ENCODE data around the gene CD48. TPM values are rescaled to one million over a fixed set of nuclear protein-coding genes. Genes with fewer than 3 reads are reported as not detected.
A peak's percentile ranks its signal among the peaks of the same experiment; 100 is the strongest.

Gene CD48
- polyA plus RNA-seq, 1 donor from 2014 or later = 129 TPM

DNA sequence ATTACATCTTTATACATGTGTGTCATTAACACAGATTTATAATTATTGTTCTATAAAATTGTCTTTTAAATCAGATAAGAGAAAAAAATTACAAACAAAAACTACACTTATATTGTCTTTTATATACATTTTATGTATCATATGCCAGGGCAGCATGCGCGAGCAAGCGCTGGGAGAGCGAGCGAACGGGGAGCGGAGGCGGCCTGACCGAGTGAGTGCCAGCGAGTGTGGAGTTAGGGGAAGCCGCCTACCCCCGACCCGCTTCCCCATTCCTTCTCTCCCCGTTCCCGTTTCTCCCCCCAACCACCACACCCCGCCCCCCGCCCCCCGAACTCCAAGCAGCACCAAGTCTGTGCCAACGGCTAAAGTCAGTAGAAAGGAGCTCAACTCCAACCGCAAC lies 41.8 kb downstream of the CD48 start:
- Mint-ChIP-seq H3K36me3 (peaks cover 8% of the 10 kb centered on the region), H3K9me3 (peaks cover 2 to 3% (median 2%) of the 10 kb centered on the region in 3 donors), H3K4me1 (peaks cover 33 to 39% (median 34%) of the 10 kb centered on the region in 3 donors), H3K27me3 (no peaks in the 10 kb centered on the region), H3K4me3 (no peak overlapping the region), H3K27ac (no peak overlapping the region)

DNA sequence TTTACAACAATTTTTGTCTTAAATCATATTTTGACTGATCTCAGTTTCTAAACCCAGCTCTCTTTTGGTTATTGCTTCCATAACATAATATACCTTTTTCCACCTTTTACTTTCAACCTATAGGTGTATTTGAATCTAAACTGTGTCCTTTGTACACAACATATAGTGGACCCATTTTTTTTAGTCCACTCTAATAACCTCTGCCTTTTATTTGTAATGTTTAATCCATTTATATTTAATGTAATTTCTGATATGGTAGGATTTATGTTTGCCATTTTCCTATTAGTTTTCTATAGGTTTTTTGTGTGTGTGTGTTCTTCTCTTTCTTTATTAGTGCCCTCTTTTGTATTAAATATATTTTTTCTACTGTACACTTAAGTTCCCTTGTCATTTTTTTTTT lies 42.3 kb downstream of the CD48 start:
- H3K27me3 Mint-ChIP-seq = no peaks in the 10 kb centered on the region
- H3K27ac Mint-ChIP-seq = no peak overlapping the region
- peaks cover 8% of the 10 kb centered on the region for H3K36me3 Mint-ChIP-seq
- H3K4me1 Mint-ChIP-seq = peaks cover 37 to 45% (median 38%) of the 10 kb centered on the region in 3 donors
- no peak overlapping the region for H3K4me3 Mint-ChIP-seq
- H3K9me3 Mint-ChIP-seq = peaks cover 2 to 3% (median 2%) of the 10 kb centered on the region in 3 donors

DNA sequence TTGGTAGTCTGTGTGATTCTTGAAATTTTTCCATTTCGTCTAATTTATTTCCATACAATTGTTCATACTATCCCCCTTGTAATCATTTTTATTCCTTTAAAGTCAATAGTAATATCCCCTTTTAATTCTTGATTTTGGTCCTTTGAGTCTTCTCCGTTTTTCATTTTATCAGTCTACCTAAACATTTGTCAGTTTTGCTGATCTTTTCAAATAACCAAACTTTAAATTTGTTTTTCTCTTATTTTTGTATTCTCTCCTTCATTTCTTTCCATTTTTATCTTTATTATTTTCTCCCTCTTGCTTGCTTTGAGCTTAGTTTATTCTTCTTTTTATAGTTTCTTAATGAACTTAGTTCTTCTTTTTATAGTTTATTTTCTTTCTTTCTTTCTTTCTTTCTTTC lies 43.7 kb downstream of the CD48 start:
- Mint-ChIP-seq H3K4me3 (peak overlapping the region in 1 of 4 donors; percentile 30), H3K36me3 (peaks cover 8% of the 10 kb centered on the region), H3K27me3 (no peaks in the 10 kb centered on the region), H3K27ac (no peak overlapping the region), H3K9me3 (peaks cover 2 to 3% (median 2%) of the 10 kb centered on the region in 3 donors), H3K4me1 (peaks cover 47 to 57% (median 51%) of the 10 kb centered on the region in 3 donors)

DNA sequence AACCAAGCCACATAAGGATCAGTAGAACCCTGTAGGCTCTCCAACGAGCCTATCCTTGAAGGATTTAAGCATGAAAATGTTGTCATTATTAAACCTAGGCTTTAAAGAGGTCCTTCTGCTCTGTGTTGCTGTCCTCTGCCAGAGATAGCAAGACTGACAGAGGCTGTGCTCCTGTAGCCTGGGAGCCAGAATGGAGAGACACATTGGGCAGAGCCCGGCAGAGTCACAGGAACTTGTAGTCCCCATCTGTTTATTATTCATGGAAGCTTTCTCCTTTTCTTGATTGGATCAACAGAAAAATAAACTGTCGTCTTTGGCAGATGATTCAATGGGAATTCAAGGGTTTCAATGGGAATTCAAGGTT lies 45.6 kb downstream of the CD48 start:
- Mint-ChIP-seq H3K36me3 (peaks cover 8% of the 10 kb centered on the region), H3K27me3 (no peaks in the 10 kb centered on the region), H3K27ac (peak overlapping the region in 1 of 3 donors; percentile 66), H3K4me1 (peaks cover 53 to 59% (median 56%) of the 10 kb centered on the region in 3 donors), H3K4me3 (peak overlapping the region in 2 of 4 donors; percentile 80 to 91), H3K9me3 (peaks cover 2 to 3% (median 2%) of the 10 kb centered on the region in 3 donors)

DNA sequence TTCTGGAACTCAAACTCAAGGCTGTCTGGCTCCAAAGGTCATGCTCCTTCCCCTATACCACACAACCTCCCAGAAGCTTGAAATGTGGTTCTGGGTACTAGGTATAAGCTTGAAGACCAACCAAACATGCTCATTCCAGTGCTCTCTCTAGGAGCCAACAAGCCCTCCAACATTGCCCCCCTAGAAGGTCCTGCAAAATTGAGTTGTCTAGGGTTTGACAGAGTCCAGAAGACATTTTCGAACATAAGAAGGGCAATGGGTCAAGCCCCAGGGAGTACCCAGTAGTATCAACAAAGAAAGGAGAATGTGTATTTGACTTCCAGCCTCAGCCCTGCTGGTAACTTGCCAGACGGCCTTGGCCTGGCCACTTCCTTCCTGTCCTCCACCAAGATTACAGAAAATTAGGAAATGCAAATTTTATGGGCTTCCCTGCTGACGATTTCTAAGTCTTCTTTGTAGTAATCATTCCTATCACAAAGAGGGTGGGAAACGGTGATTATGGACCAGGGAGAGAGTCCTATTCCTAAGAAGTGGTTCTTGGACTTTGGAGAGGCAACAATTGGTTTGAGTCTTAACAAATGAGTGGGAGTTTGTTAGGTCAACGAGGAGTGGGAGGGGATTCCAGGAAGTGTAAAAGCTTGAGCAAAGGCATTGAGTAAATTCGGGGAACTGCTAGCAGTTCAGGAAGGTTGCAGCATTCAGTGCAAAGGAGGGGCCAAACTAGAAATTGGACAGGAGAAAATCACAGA lies 46.1 kb downstream of the CD48 start:
- peak overlapping the region in 2 of 4 donors; percentile 89 to 91 for H3K4me3 Mint-ChIP-seq
- H3K36me3 Mint-ChIP-seq = peaks cover 8% of the 10 kb centered on the region
- H3K27ac Mint-ChIP-seq = peak overlapping the region; percentile 55 to 86 (median 66)
- H3K9me3 Mint-ChIP-seq = peaks cover 2 to 3% (median 2%) of the 10 kb centered on the region in 3 donors
- H3K4me1 Mint-ChIP-seq = peaks cover 49 to 53% (median 52%) of the 10 kb centered on the region in 3 donors
- H3K27me3 Mint-ChIP-seq = no peaks in the 10 kb centered on the region

DNA sequence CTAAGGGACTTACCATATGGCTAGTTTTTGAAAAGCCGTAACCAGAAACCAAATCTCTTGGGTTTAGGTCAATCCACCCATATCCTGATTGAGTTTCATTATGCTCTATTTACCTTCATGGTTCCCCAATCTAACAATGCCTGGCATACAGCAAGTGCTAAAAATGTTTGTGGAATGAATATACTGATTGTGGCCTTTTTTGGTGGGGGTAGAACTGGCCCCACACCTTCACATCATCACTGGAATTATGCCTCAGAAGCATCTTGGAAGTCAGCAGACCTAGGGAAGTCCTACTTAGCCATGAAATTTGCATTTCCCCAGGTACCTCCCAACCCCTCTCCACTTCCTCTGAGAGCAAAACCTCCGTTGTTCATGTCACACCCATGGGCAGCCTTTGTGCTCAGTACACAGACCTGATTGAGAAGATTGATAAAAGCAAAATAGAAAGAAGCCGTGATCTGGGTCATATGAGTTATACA lies 47.0 kb downstream of the CD48 start:
- H3K4me1 Mint-ChIP-seq = peaks cover 49 to 58% (median 54%) of the 10 kb centered on the region in 3 donors
- H3K27ac Mint-ChIP-seq = peak overlapping the region; percentile 54 to 86 (median 83)
- H3K4me3 Mint-ChIP-seq = peak overlapping the region; percentile 13 to 91 (median 58)
- H3K9me3 Mint-ChIP-seq = peaks cover 0 to 2% (median 2%) of the 10 kb centered on the region in 3 donors
- H3K27me3 Mint-ChIP-seq = no peaks in the 10 kb centered on the region
- peaks cover 8% of the 10 kb centered on the region for H3K36me3 Mint-ChIP-seq

DNA sequence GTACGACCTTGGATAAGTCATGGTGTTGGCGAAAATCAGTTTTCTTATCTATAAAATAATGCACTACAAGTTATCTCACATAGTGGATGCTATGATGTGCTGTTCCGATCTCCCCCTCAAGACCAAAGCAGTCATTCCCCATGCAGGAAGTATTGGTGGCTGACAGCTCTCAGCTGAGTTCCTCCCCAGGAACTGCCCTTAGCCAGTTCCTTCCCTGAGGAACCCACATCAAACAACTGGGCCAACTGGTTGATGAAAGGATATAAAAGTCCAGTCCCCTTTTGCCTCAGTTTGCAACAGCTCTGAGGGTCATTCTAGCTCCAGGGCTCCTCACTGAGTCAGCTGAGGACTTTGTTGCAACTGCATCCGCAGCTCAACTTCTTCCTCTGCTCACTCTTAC lies 48.7 kb downstream of the CD48 start:
- H3K4me3 Mint-ChIP-seq = peak overlapping the region in 1 of 4 donors; percentile 17
- H3K4me1 Mint-ChIP-seq = peaks cover 58 to 63% (median 61%) of the 10 kb centered on the region in 3 donors
- peaks cover 5% of the 10 kb centered on the region for H3K36me3 Mint-ChIP-seq
- H3K9me3 Mint-ChIP-seq = peaks cover 0 to 2% (median 0%) of the 10 kb centered on the region in 3 donors
- no peaks in the 10 kb centered on the region for H3K27me3 Mint-ChIP-seq
- H3K27ac Mint-ChIP-seq = no peak overlapping the region

DNA sequence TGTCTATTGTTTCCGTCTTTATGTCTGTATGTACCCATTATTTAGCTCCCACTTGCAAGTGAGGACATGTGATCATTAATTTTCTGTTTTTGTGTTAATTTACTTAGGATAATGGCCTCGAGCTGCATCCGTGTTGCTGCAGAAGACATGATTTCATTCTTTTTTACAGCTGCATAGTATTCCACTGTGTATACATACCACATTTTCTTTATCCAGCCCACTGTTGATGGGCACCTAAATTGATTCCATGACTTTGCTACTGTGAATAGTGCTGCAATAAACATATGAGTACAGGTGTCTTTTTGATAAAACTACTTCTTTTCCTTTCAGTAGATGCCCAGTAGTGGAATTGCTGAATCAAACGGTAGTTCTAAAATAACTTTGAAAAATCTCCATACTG lies 52.1 kb downstream of the CD48 start:
- no peak overlapping the region for H3K27ac Mint-ChIP-seq
- peaks cover 44 to 50% (median 47%) of the 10 kb centered on the region in 3 donors for H3K4me1 Mint-ChIP-seq

DNA sequence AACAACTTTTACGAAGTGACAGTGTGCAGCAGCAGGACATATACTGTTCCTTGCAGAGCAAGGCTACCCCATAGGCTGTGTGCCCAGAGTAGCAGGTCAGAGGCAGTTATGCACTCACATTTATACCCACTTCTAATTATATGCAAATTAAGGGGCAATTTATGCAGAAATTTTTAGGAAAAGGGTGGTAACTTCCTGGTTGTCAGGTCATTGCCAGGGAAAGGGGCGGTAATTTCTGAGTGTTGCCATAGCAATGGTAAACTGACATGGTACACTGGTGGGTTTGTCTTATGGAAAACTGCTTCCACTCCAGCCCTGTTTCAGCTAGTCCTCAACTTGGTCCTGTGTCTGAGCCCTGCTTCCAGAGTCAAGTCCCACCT lies 52.8 kb downstream of the CD48 start:
- peak overlapping the region in 1 of 4 donors; percentile 51 for H3K4me3 Mint-ChIP-seq
- H3K4me1 Mint-ChIP-seq = peaks cover 42 to 49% (median 48%) of the 10 kb centered on the region in 3 donors
- H3K27me3 Mint-ChIP-seq = no peaks in the 10 kb centered on the region
- H3K9me3 Mint-ChIP-seq = no peaks in the 10 kb centered on the region
- H3K36me3 Mint-ChIP-seq = peaks cover 2% of the 10 kb centered on the region
- H3K27ac Mint-ChIP-seq = no peak overlapping the region

More for the DNA sequence above, 52.1 kb downstream of the CD48 start:
- Mint-ChIP-seq H3K9me3 (no peaks in the 10 kb centered on the region), H3K36me3 (peaks cover 2% of the 10 kb centered on the region), H3K27me3 (no peaks in the 10 kb centered on the region), H3K4me3 (peak overlapping the region in 1 of 4 donors; percentile 51)

DNA sequence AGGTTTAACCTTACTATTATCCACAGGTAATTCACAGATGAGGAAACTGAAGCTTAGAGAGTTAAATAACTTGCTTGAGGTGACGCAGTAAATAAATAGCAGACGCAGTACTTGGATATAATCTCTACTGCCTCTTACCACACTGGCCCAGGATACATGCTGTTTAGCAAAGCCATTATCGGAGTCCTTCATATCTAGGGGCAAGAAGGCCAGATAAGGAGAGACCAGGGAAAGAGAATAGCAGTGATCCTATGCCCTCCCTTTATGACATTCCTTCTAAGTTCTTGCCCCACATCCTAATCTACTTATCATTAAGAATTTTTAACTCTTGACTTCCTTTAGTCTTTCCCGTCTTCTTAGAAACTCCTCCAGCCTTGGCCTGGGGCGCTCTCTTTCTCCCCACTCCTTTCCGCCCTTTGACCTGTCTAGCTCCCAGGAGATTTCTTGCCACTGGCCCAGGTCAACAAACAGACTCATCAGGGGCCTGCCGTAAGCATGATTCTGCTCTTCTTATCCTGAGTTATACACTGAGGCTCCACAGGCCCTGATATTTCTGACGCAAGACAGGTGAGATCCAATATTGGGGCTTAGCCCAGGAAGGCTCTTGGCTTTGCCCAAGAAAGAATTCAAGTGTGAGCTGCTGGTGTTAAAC lies 53.3 kb downstream of the CD48 start:
- H3K4me1 Mint-ChIP-seq = peaks cover 43 to 50% (median 48%) of the 10 kb centered on the region in 3 donors
- peak overlapping the region in 1 of 4 donors; percentile 51 for H3K4me3 Mint-ChIP-seq
- H3K27ac Mint-ChIP-seq = peak overlapping the region in 1 of 3 donors; percentile 82
- peaks cover 2% of the 10 kb centered on the region for H3K36me3 Mint-ChIP-seq
- no peaks in the 10 kb centered on the region for H3K9me3 Mint-ChIP-seq
- no peaks in the 10 kb centered on the region for H3K27me3 Mint-ChIP-seq

DNA sequence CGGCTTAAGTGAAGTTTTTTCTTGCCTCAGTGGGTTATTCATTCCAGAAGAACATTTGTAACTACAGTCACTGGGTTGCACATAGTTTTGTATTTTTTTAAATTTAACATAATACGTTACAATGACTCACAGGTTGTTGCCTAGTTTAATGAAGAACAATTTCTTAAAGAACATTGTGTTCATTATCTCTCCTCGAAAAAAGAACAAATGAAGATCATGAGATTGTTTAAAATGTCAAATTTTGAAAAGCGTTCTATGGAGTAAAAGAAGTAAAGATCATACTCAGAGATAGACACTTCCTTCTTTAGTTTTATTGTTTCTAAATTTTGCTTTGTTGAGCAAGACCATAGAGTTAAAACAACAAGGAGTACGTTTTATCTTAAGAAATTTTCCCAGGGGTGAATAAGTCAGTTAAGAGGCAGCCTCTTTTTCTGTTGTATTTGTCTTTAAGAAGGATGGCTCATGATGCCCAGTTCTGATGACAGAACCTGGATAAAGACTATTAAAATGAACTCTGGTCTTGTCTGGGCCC lies 54.3 kb downstream of the CD48 start:
- no peaks in the 10 kb centered on the region for H3K27me3 Mint-ChIP-seq
- H3K27ac Mint-ChIP-seq = peak overlapping the region; percentile 5 to 82 (median 49)
- peaks cover 2% of the 10 kb centered on the region for H3K36me3 Mint-ChIP-seq
- H3K9me3 Mint-ChIP-seq = no peaks in the 10 kb centered on the region
- H3K4me3 Mint-ChIP-seq = peak overlapping the region in 2 of 4 donors; percentile 59 to 67
- H3K4me1 Mint-ChIP-seq = peaks cover 46 to 56% (median 51%) of the 10 kb centered on the region in 3 donors

DNA sequence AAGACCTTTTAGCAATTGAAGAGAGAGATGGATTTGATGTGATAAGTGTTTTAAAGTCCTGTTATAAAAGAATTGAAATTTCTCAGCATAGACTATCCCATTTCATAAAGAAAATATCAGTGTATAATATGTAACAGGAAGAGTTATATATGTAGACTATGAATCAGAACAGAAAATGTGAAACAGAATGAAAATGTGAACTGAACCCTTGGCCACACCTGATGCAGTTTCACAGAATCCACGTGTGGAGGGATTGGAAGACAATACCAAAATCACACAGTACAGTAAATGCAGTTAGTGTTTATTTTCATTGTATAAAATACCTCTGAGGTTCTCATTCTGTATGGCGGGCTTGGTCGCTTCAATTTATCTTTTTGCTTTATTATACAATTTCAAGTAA lies 54.9 kb downstream of the CD48 start:
- H3K4me3 Mint-ChIP-seq = peak overlapping the region in 3 of 4 donors; percentile 0 to 73 (median 1)
- no peaks in the 10 kb centered on the region for H3K27me3 Mint-ChIP-seq
- peaks cover 51 to 56% (median 55%) of the 10 kb centered on the region in 3 donors for H3K4me1 Mint-ChIP-seq
- no peak overlapping the region for H3K27ac Mint-ChIP-seq
- peaks cover under 1% of the 10 kb centered on the region for H3K36me3 Mint-ChIP-seq
- no peaks in the 10 kb centered on the region for H3K9me3 Mint-ChIP-seq

DNA sequence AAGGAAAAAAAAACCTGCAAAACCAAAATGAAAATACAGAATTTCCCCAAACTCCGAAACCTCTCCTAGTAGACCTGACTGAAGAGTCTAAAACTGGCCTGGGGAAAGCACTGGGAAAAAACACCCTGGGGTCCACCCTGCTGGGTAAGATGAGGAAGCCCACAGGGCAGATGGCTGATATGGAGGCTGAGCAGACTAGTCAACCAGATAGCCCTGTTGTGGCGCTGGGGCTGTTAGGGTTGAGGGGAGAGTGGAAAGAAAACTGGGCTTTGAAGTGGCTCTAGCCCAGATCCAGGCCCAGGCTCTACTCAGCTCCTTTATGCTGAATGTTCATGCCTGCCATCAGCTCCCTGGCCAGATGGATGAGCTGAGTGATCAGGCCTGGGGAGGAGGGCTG lies 58.0 kb downstream of the CD48 start:
- Mint-ChIP-seq H3K4me1 (peaks cover 56 to 65% (median 61%) of the 10 kb centered on the region in 3 donors), H3K27ac (peak overlapping the region; percentile 73 to 94 (median 82))

DNA sequence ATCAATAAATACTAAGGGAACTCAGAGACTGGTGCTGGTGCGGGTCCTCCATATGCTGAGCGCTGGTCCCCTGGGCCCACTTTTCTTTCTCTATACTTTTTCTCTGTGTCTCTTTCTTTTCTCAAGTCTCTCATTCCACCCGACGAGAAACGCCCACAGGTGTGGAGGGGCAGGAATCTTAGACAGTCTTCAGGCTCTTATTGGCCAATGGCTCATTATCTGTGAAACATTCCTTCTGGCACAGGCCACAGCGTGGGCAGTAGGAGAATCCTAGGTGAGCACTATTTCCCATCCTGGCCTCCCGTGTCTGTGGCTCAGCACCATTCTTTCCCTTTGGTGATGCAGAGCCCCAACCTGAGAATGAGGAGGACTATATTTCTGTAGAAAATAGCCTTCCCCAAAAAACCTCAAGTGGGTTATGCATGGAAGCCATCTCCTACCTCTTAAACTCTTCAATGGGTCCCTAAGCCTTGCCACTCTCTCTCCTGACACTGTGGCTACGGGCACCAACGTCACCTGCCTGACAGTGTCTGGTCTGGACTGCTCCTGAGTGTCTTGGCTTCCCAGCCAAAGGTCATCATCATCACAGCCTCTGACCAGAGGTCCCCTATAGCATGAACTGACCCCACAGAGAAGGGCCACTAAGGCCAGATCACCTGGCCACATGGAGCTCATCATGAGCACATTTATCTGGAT lies 58.5 kb downstream of the CD48 start:
- Mint-ChIP-seq H3K4me1 (peaks cover 59 to 65% (median 62%) of the 10 kb centered on the region in 3 donors), H3K9me3 (no peaks in the 10 kb centered on the region), H3K4me3 (peak overlapping the region; percentile 66 to 86 (median 78)), H3K27me3 (no peaks in the 10 kb centered on the region), H3K27ac (peak overlapping the region; percentile 82 to 94 (median 91)), H3K36me3 (no peaks in the 10 kb centered on the region)

More for the DNA sequence above, 58.0 kb downstream of the CD48 start:
- Mint-ChIP-seq H3K4me3 (peak overlapping the region in 3 of 4 donors; percentile 72 to 86 (median 83)), H3K36me3 (no peaks in the 10 kb centered on the region), H3K27me3 (no peaks in the 10 kb centered on the region), H3K9me3 (no peaks in the 10 kb centered on the region)

Data from IgD-negative memory B cell (primary cell).